ENCODE measurements around the gene ZNF280B.
"Not testable (repeated sequence)": the region's sequence is repeated elsewhere in the genome, so short reads cannot be mapped to it uniquely, and the experiment has no call there.

DNA sequence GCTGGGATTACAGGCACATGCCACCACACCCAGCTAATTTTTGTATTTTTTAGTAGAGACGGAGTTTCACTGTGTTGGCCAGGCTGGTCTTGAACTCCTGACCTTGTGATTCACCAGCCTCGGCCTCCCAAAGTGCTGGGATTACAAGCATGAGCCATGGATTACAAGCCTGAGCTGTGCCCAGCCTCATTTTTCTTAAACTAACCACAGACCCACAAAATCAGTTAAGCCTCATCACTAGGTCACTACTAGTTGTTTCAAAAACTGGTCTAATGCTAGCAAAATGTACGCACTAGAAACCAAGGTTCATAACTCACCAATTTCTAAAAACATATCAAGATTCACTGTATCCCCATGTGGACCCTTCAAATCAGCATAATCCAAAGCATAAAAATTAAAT lies 17.0 kb downstream of the ZNF280B start:
- TF ChIP-seq, protein P1, sequence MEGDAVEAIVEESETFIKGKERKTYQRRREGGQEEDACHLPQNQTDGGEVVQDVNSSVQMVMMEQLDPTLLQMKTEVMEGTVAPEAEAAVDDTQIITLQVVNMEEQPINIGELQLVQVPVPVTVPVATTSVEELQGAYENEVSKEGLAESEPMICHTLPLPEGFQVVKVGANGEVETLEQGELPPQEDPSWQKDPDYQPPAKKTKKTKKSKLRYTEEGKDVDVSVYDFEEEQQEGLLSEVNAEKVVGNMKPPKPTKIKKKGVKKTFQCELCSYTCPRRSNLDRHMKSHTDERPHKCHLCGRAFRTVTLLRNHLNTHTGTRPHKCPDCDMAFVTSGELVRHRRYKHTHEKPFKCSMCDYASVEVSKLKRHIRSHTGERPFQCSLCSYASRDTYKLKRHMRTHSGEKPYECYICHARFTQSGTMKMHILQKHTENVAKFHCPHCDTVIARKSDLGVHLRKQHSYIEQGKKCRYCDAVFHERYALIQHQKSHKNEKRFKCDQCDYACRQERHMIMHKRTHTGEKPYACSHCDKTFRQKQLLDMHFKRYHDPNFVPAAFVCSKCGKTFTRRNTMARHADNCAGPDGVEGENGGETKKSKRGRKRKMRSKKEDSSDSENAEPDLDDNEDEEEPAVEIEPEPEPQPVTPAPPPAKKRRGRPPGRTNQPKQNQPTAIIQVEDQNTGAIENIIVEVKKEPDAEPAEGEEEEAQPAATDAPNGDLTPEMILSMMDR (IDR thresholded peaks at IDR 0.05), result not testable (repeated sequence)
- not testable (repeated sequence) for TF ChIP-seq POLR2A (IDR thresholded peaks at IDR 0.05)
